ENCODE measurements around the gene SPRYD3.

GRCh38 chr12:53074999-53075370 lies 4.2 kb downstream of the SPRYD3 start:
- TF ChIP-seq CTCF (IDR thresholded peaks at IDR 0.05; ENCODE audit: insufficient read depth, low read depth, low read length) (no peak), EZH2 (IDR thresholded peaks at IDR 0.05; ENCODE audit: insufficient read depth, low read length) (no peak)

Data from astrocyte (in vitro differentiated cells and primary cell).